Endothelial cell of umbilical vein (primary cell): ENCODE data around the gene SRGAP3. TPM values are rescaled to one million over a fixed set of nuclear protein-coding genes. Genes with fewer than 3 reads are reported as not detected.

Source experiments
- BruUV-seq: library from RNA; stranded (reverse); fragments of 400-500 nt; replicated peaks from 2 replicates; lab custom pipeline; 2021; lab: Mats Ljungman, UMichigan
- CTCF ChIA-PET: fragments of 300-600, 350-600 bp; sonication (Branson Sonifier 250); formaldehyde crosslinking; loops from one replicate; lab custom pipeline; 2021; ENCODE audit warnings: antibody characterized with exemption, inconsistent platforms; lab: Charles Lee
- POLR2A ChIA-PET: fragments of 300-600, 350-600 bp; sonication (Branson Sonifier 250); formaldehyde crosslinking; loops from one replicate; lab custom pipeline; 2021; ENCODE audit warnings: antibody characterized with exemption, inconsistent platforms; lab: Charles Lee
- DNase-seq: peaks from one replicate; pipeline ENCODE4 v3.0.0-alpha.2; 2011; ENCODE audit warnings: low read depth, low spot score
- FAIRE-seq: peaks from 2 replicates; lab custom pipeline; 2011; peaks lifted over from hg19 to GRCh38; lab: Jason Lieb, UNC
- H2AFZ ChIP-seq: 2 replicates; pipeline ENCODE4 v1.6.0; 2012; ENCODE audit warnings: low read depth, low read length, control low read depth, inconsistent platforms
- H3K27ac ChIP-seq: 2 replicates; pipeline ENCODE4 v1.5.1; 2011; ENCODE audit warnings: low read depth, mild to moderate bottlenecking, control low read depth, low read length, moderate library complexity; ENCODE audit not compliant: insufficient read depth
- H3K27me3 ChIP-seq, 2 experiments: 2 replicates each; pipeline versions ENCODE4 v1.6.0 to v1.6.1; 2011; ENCODE audit warnings: low read length in 2 of 2, mixed read lengths in 1 of 2; ENCODE audit not compliant: control insufficient read depth in 2 of 2, insufficient read depth in 2 of 2
- H3K36me3 ChIP-seq, 2 experiments: 2 replicates in 1 of 2; 3 replicates in 1 of 2; pipeline ENCODE4 v1.5.1; 2011; ENCODE audit warnings: low read length in 2 of 2, mild to moderate bottlenecking in 1 of 2, moderate library complexity in 1 of 2; ENCODE audit not compliant: control insufficient read depth in 2 of 2, insufficient read depth in 2 of 2; ENCODE audit errors: extremely low read depth in 1 of 2
- H3K4me1 ChIP-seq: 3 replicates; pipeline ENCODE4 v1.5.1; 2011; ENCODE audit warnings: mild to moderate bottlenecking, low read length; ENCODE audit not compliant: control insufficient read depth, insufficient read depth; ENCODE audit errors: extremely low read depth
- H3K4me2 ChIP-seq: 2 replicates; pipeline ENCODE4 v1.6.1; 2011; ENCODE audit warnings: low read length, control low read depth, mixed read lengths; ENCODE audit not compliant: insufficient read depth
- H3K4me3 ChIP-seq, 3 experiments: fragments of 200-600 bp in 1 of 3; sonication (generic), shearing (Covaris generic) in 1 of 3; replicated peaks in 1 of 3; 2 replicates each; pipeline ENCODE4 v1.5.1; 2011 to 2016; ENCODE audit warnings: control low read depth in 3 of 3, low read length in 3 of 3, mild to moderate bottlenecking in 2 of 3, inconsistent platforms in 1 of 3, low read depth in 1 of 3, moderate library complexity in 1 of 3; ENCODE audit not compliant: insufficient read depth in 1 of 3
- H3K79me2 ChIP-seq: 2 replicates; pipeline ENCODE4 v1.6.0; 2012; ENCODE audit warnings: low read length, inconsistent platforms; ENCODE audit not compliant: control insufficient read depth, insufficient read depth
- H3K9ac ChIP-seq: replicated peaks from 2 replicates; pipeline ENCODE3; 2011; ENCODE audit warnings: low read length, control low read depth; ENCODE audit not compliant: insufficient read depth; ENCODE audit errors: extremely low read depth
- H3K9me1 ChIP-seq: replicated peaks from 3 replicates; pipeline ENCODE4 v1.6.0; 2011; ENCODE audit warnings: mild to moderate bottlenecking, low read length; ENCODE audit not compliant: control insufficient read depth, insufficient read depth; ENCODE audit errors: extremely low read depth
- H3K9me3 ChIP-seq: replicated peaks from 2 replicates; pipeline ENCODE4 v1.5.1; 2012; ENCODE audit warnings: low read length, inconsistent platforms; ENCODE audit not compliant: control insufficient read depth, insufficient read depth
- H4K20me1 ChIP-seq: replicated peaks from 2 replicates; pipeline ENCODE3; 2011; ENCODE audit warnings: mild to moderate bottlenecking, low read length; ENCODE audit not compliant: control insufficient read depth, insufficient read depth; ENCODE audit errors: extremely low read depth
- CTCF ChIP-seq, 2 donors: IDR thresholded peaks; 1 replicate in 1 of 2; 2 replicates in 1 of 2; pipeline ENCODE4 v1.5.1; 2011; ENCODE audit warnings: low read length in 2 of 2, mild to moderate bottlenecking in 2 of 2, moderate library complexity in 2 of 2, control low read depth in 1 of 2, inconsistent platforms in 1 of 2, low read depth in 1 of 2; ENCODE audit not compliant: insufficient read depth in 1 of 2; ENCODE audit errors: extremely low read depth in 1 of 2
- EZH2 ChIP-seq: IDR thresholded peaks from 2 replicates; pipeline ENCODE4 v1.6.1; 2012; ENCODE audit warnings: borderline replicate concordance, low read depth, mild to moderate bottlenecking, moderate library complexity, low read length, inconsistent platforms; ENCODE audit not compliant: severe bottlenecking
- FOS ChIP-seq: IDR thresholded peaks from 2 replicates; pipeline ENCODE4 v1.6.1; 2011; ENCODE audit warnings: mild to moderate bottlenecking, low read length, moderate library complexity, borderline replicate concordance; ENCODE audit not compliant: insufficient read depth
- GATA2 ChIP-seq: IDR thresholded peaks from 2 replicates; pipeline ENCODE4 v1.7.0; 2011; ENCODE audit warnings: low read depth, mild to moderate bottlenecking, moderate library complexity, mixed read lengths, low read length; ENCODE audit not compliant: insufficient read length, insufficient read depth
- JUN ChIP-seq: IDR thresholded peaks from 2 replicates; pipeline ENCODE4 v1.6.1; 2011; ENCODE audit warnings: borderline replicate concordance, low read depth; ENCODE audit not compliant: insufficient read length, insufficient read depth
- MAX ChIP-seq: IDR thresholded peaks from 2 replicates; pipeline ENCODE4 v1.6.1; 2011; ENCODE audit not compliant: insufficient read depth, insufficient read length
- MYC ChIP-seq: IDR thresholded peaks from one replicate; pipeline ENCODE4 v1.6.1; 2011; ENCODE audit warnings: mild to moderate bottlenecking, low read depth, low read length
- POLR2A ChIP-seq: IDR thresholded peaks from 2 replicates; pipeline ENCODE4 v1.6.1; 2012; ENCODE audit warnings: low read depth, mild to moderate bottlenecking, control low read depth, low read length
- POLR2AphosphoS5 ChIP-seq: IDR thresholded peaks from 2 replicates; pipeline ENCODE4 v1.6.1; 2012; ENCODE audit warnings: low read depth, mild to moderate bottlenecking, control low read depth, low read length, moderate library complexity; ENCODE audit not compliant: insufficient read depth
- dilution Hi-C: fragments of 300-500 bp; cut with MboI; formaldehyde crosslinking; loops from one replicate; pipeline ENCODE4 v1.15.0; 2019; ENCODE audit warnings: low sequenced_read_pairs; ENCODE audit not compliant: extremely low pct_ligation_motif_present
- intact Hi-C: fragments of 100-400 bp; cut with micrococcal nuclease; formaldehyde crosslinking; loops from one replicate; pipeline ENCODE4 v1.10.0; 2022
- polyA plus RNA-seq, 4 experiments: library from polyadenylated mRNA; depleted of rRNA in 3 of 4; stranded (reverse) in 3 of 4; unstranded in 1 of 4; fragments of >200 nt; gene quantifications; 2 replicates each; pipeline versions ENCODE4 v1.2.1 to v1.2.3, GENCODE V29; 2011 to 2012; ENCODE audit warnings: missing spikeins in 1 of 4
- total RNA-seq: library from RNA; stranded (reverse); gene quantifications from 2 replicates; pipeline ENCODE4 v1.2.3, GENCODE V29; 2021

The SRGAP3 gene
- total and polyA plus RNA-seq, 2 donors (not counting 3 experiments of a cell fraction or from before 2014, with no cell fraction given): 0.06 TPM; not detected in 1

- no peaks in the 10 kb centered on the region for H3K4me1 ChIP-seq
- no TSS peak for BruUV-seq
- H3K9me1 ChIP-seq: no peaks in the 10 kb centered on the region
- H3K4me3 ChIP-seq: no peak overlapping the region
- dilution Hi-C loops (no loop called here), intact Hi-C loops (no loop called here)
- no peaks in the 10 kb centered on the region for H3K36me3 ChIP-seq
- no peaks in the 10 kb centered on the region for H4K20me1 ChIP-seq
- TF ChIP-seq EZH2: no peak
- no peak for TF ChIP-seq FOS
- no peak for TF ChIP-seq CTCF (IDR thresholded peaks at IDR 0.05; ENCODE audit: extremely low read depth in 1 of 2, insufficient read depth in 1 of 2, low read depth in 1 of 2, low read length in 2 of 2)
- TF ChIP-seq POLR2AphosphoS5: no peak
- TF ChIP-seq GATA2: no peak
- no peak for TF ChIP-seq JUN
- no peak for TF ChIP-seq MYC
- no peak for TF ChIP-seq MAX
- no peak for TF ChIP-seq POLR2A
- DNase-seq (no peak), FAIRE-seq (no peak)
- H3K9ac ChIP-seq: no peak overlapping the region
- H3K27me3 ChIP-seq: no peaks in the 10 kb centered on the region
- H3K79me2 ChIP-seq: no peaks in the 10 kb centered on the region
- H2AFZ ChIP-seq: no peak overlapping the region
- no peak overlapping the region for H3K4me2 ChIP-seq
- ChIA-PET POLR2A (no interaction called here), CTCF (no interaction called here)
- H3K9me3 ChIP-seq: no peaks in the 10 kb centered on the region
- no peak overlapping the region for H3K27ac ChIP-seq
Observed at GRCh38 chr3:9161811-9162210, 87.6 kb downstream of the SRGAP3 start.
